Endothelial cell of umbilical vein (primary cell): ENCODE measurements around the gene CEP20. TPM values are rescaled to one million over a fixed set of nuclear protein-coding genes. Genes with fewer than 3 reads are reported as not detected.

Source experiments
- BruUV-seq: library from RNA; stranded (reverse); fragments of 400-500 nt; replicated peaks from 2 replicates; lab custom pipeline; 2021; lab: Mats Ljungman, UMichigan
- CTCF ChIA-PET: fragments of 300-600, 350-600 bp; sonication (Branson Sonifier 250); formaldehyde crosslinking; loops from one replicate; lab custom pipeline; 2021; ENCODE audit warnings: antibody characterized with exemption, inconsistent platforms; lab: Charles Lee
- POLR2A ChIA-PET: fragments of 300-600, 350-600 bp; sonication (Branson Sonifier 250); formaldehyde crosslinking; loops from one replicate; lab custom pipeline; 2021; ENCODE audit warnings: antibody characterized with exemption, inconsistent platforms; lab: Charles Lee
- DNase-seq: peaks from one replicate; pipeline ENCODE4 v3.0.0-alpha.2; 2011; ENCODE audit warnings: low read depth, low spot score
- FAIRE-seq: peaks from 2 replicates; lab custom pipeline; 2011; peaks lifted over from hg19 to GRCh38; lab: Jason Lieb, UNC
- H2AFZ ChIP-seq: 2 replicates; pipeline ENCODE4 v1.6.0; 2012; ENCODE audit warnings: low read depth, low read length, control low read depth, inconsistent platforms
- H3K27ac ChIP-seq: 2 replicates; pipeline ENCODE4 v1.5.1; 2011; ENCODE audit warnings: low read depth, mild to moderate bottlenecking, control low read depth, low read length, moderate library complexity; ENCODE audit not compliant: insufficient read depth
- H3K27me3 ChIP-seq, 2 experiments: 2 replicates each; pipeline versions ENCODE4 v1.6.0 to v1.6.1; 2011; ENCODE audit warnings: low read length in 2 of 2, mixed read lengths in 1 of 2; ENCODE audit not compliant: control insufficient read depth in 2 of 2, insufficient read depth in 2 of 2
- H3K36me3 ChIP-seq, 2 experiments: 2 replicates in 1 of 2; 3 replicates in 1 of 2; pipeline ENCODE4 v1.5.1; 2011; ENCODE audit warnings: low read length in 2 of 2, mild to moderate bottlenecking in 1 of 2, moderate library complexity in 1 of 2; ENCODE audit not compliant: control insufficient read depth in 2 of 2, insufficient read depth in 2 of 2; ENCODE audit errors: extremely low read depth in 1 of 2
- H3K4me1 ChIP-seq: 3 replicates; pipeline ENCODE4 v1.5.1; 2011; ENCODE audit warnings: mild to moderate bottlenecking, low read length; ENCODE audit not compliant: control insufficient read depth, insufficient read depth; ENCODE audit errors: extremely low read depth
- H3K4me2 ChIP-seq: 2 replicates; pipeline ENCODE4 v1.6.1; 2011; ENCODE audit warnings: low read length, control low read depth, mixed read lengths; ENCODE audit not compliant: insufficient read depth
- H3K4me3 ChIP-seq, 3 experiments: fragments of 200-600 bp in 1 of 3; sonication (generic), shearing (Covaris generic) in 1 of 3; replicated peaks in 1 of 3; 2 replicates each; pipeline ENCODE4 v1.5.1; 2011 to 2016; ENCODE audit warnings: control low read depth in 3 of 3, low read length in 3 of 3, mild to moderate bottlenecking in 2 of 3, inconsistent platforms in 1 of 3, low read depth in 1 of 3, moderate library complexity in 1 of 3; ENCODE audit not compliant: insufficient read depth in 1 of 3
- H3K79me2 ChIP-seq: 2 replicates; pipeline ENCODE4 v1.6.0; 2012; ENCODE audit warnings: low read length, inconsistent platforms; ENCODE audit not compliant: control insufficient read depth, insufficient read depth
- H3K9ac ChIP-seq: replicated peaks from 2 replicates; pipeline ENCODE3; 2011; ENCODE audit warnings: low read length, control low read depth; ENCODE audit not compliant: insufficient read depth; ENCODE audit errors: extremely low read depth
- H3K9me1 ChIP-seq: replicated peaks from 3 replicates; pipeline ENCODE4 v1.6.0; 2011; ENCODE audit warnings: mild to moderate bottlenecking, low read length; ENCODE audit not compliant: control insufficient read depth, insufficient read depth; ENCODE audit errors: extremely low read depth
- H3K9me3 ChIP-seq: replicated peaks from 2 replicates; pipeline ENCODE4 v1.5.1; 2012; ENCODE audit warnings: low read length, inconsistent platforms; ENCODE audit not compliant: control insufficient read depth, insufficient read depth
- H4K20me1 ChIP-seq: replicated peaks from 2 replicates; pipeline ENCODE3; 2011; ENCODE audit warnings: mild to moderate bottlenecking, low read length; ENCODE audit not compliant: control insufficient read depth, insufficient read depth; ENCODE audit errors: extremely low read depth
- CTCF ChIP-seq, 2 donors: IDR thresholded peaks; 1 replicate in 1 of 2; 2 replicates in 1 of 2; pipeline ENCODE4 v1.5.1; 2011; ENCODE audit warnings: low read length in 2 of 2, mild to moderate bottlenecking in 2 of 2, moderate library complexity in 2 of 2, control low read depth in 1 of 2, inconsistent platforms in 1 of 2, low read depth in 1 of 2; ENCODE audit not compliant: insufficient read depth in 1 of 2; ENCODE audit errors: extremely low read depth in 1 of 2
- EZH2 ChIP-seq: IDR thresholded peaks from 2 replicates; pipeline ENCODE4 v1.6.1; 2012; ENCODE audit warnings: borderline replicate concordance, low read depth, mild to moderate bottlenecking, moderate library complexity, low read length, inconsistent platforms; ENCODE audit not compliant: severe bottlenecking
- FOS ChIP-seq: IDR thresholded peaks from 2 replicates; pipeline ENCODE4 v1.6.1; 2011; ENCODE audit warnings: mild to moderate bottlenecking, low read length, moderate library complexity, borderline replicate concordance; ENCODE audit not compliant: insufficient read depth
- GATA2 ChIP-seq: IDR thresholded peaks from 2 replicates; pipeline ENCODE4 v1.7.0; 2011; ENCODE audit warnings: low read depth, mild to moderate bottlenecking, moderate library complexity, mixed read lengths, low read length; ENCODE audit not compliant: insufficient read length, insufficient read depth
- JUN ChIP-seq: IDR thresholded peaks from 2 replicates; pipeline ENCODE4 v1.6.1; 2011; ENCODE audit warnings: borderline replicate concordance, low read depth; ENCODE audit not compliant: insufficient read length, insufficient read depth
- MYC ChIP-seq: IDR thresholded peaks from one replicate; pipeline ENCODE4 v1.6.1; 2011; ENCODE audit warnings: mild to moderate bottlenecking, low read depth, low read length
- POLR2A ChIP-seq: IDR thresholded peaks from 2 replicates; pipeline ENCODE4 v1.6.1; 2012; ENCODE audit warnings: low read depth, mild to moderate bottlenecking, control low read depth, low read length
- POLR2AphosphoS5 ChIP-seq: IDR thresholded peaks from 2 replicates; pipeline ENCODE4 v1.6.1; 2012; ENCODE audit warnings: low read depth, mild to moderate bottlenecking, control low read depth, low read length, moderate library complexity; ENCODE audit not compliant: insufficient read depth
- dilution Hi-C: fragments of 300-500 bp; cut with MboI; formaldehyde crosslinking; loops from one replicate; pipeline ENCODE4 v1.15.0; 2019; ENCODE audit warnings: low sequenced_read_pairs; ENCODE audit not compliant: extremely low pct_ligation_motif_present
- intact Hi-C: fragments of 100-400 bp; cut with micrococcal nuclease; formaldehyde crosslinking; loops from one replicate; pipeline ENCODE4 v1.10.0; 2022
- polyA plus RNA-seq, 4 experiments: library from polyadenylated mRNA; depleted of rRNA in 3 of 4; stranded (reverse) in 3 of 4; unstranded in 1 of 4; fragments of >200 nt; gene quantifications; 2 replicates each; pipeline versions ENCODE4 v1.2.1 to v1.2.3, GENCODE V29; 2011 to 2012; ENCODE audit warnings: missing spikeins in 1 of 4
- total RNA-seq: library from RNA; stranded (reverse); gene quantifications from 2 replicates; pipeline ENCODE4 v1.2.3, GENCODE V29; 2021
- TF ChIP-seq, protein P1 (sequence below): IDR thresholded peaks from 2 replicates; pipeline ENCODE4 v1.6.1; 2011; ENCODE audit not compliant: insufficient read depth, insufficient read length

The CEP20 gene
- total and polyA plus RNA-seq, 2 donors (not counting 3 experiments of a cell fraction or from before 2014, with no cell fraction given): 9.5 to 28.0 TPM

- TF ChIP-seq FOS (no peak), POLR2A (no peak), CTCF (IDR thresholded peaks at IDR 0.05; ENCODE audit: extremely low read depth in 1 of 2, insufficient read depth in 1 of 2, low read depth in 1 of 2, low read length in 2 of 2) (no peak), GATA2 (no peak), JUN (no peak), POLR2AphosphoS5 (no peak), EZH2 (no peak), MYC (no peak)
- TF ChIP-seq, protein P1, sequence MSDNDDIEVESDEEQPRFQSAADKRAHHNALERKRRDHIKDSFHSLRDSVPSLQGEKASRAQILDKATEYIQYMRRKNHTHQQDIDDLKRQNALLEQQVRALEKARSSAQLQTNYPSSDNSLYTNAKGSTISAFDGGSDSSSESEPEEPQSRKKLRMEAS: no peak
- Histone ChIP-seq H3K4me2 (no peak overlapping the region), H3K9me1 (no peaks in the 10 kb centered on the region), H4K20me1 (no peaks in the 10 kb centered on the region), H3K79me2 (no peaks in the 10 kb centered on the region), H2AFZ (no peak overlapping the region), H3K4me3 (no peak overlapping the region), H3K9ac (no peak overlapping the region), H3K27ac (no peak overlapping the region), H3K27me3 (peaks cover 0 to 2% of the 10 kb centered on the region in 2 experiments), H3K4me1 (no peaks in the 10 kb centered on the region), H3K9me3 (no peaks in the 10 kb centered on the region), H3K36me3 (no peaks in the 10 kb centered on the region)
- FAIRE-seq (no peak), DNase-seq (no peak)
- no TSS peak for BruUV-seq
- dilution Hi-C loops (no loop called here), intact Hi-C loops (no loop called here)
- ChIA-PET CTCF (no interaction called here), POLR2A (no interaction called here)
Observed at GRCh38 chr16:15911198-15911597, 22.8 kb upstream of the CEP20 start.
